Stimulated activated CD4-positive, alpha-beta T cell treated with anti-CD3 and anti-CD28 coated beads, Interleukin-4, amount 100 ng/mL, for 24 hours (primary cell): Measurements from ENCODE around the gene LCLAT1.
"Not testable (repeated sequence)": the region's sequence is repeated elsewhere in the genome, so short reads cannot be mapped to it uniquely, and the experiment has no call there.

Source experiments
- DNase-seq: peaks from one replicate; pipeline ENCODE4 v3.0.0-alpha.2; 2020

The LCLAT1 gene

GRCh38 chr2:30612371-30612770, 165.3 kb downstream of the LCLAT1 start:
- DNase-seq: no peak

GRCh38 chr2:30613001-30613400, 166.0 kb downstream of the LCLAT1 start:
- DNase-seq: no peak

- not testable (repeated sequence) for DNase-seq
Measured at GRCh38 chr2:30614227-30614626, 167.2 kb downstream of the LCLAT1 start.

GRCh38 chr2:30615926-30616325, 168.9 kb downstream of the LCLAT1 start:
- DNase-seq: no peak

GRCh38 chr2:30620102-30620501, 173.1 kb downstream of the LCLAT1 start:
- DNase-seq: no peak

- no peak for DNase-seq
Measured at GRCh38 chr2:30621836-30622235, 174.8 kb downstream of the LCLAT1 start.

- no peak for DNase-seq
Measured at GRCh38 chr2:30622452-30622851, 175.4 kb downstream of the LCLAT1 start.

- DNase-seq: no peak
Measured at GRCh38 chr2:30625276-30625675, 178.2 kb downstream of the LCLAT1 start.

GRCh38 chr2:30625701-30626100, 178.7 kb downstream of the LCLAT1 start:
- no peak for DNase-seq

- DNase-seq: no peak
Measured at GRCh38 chr2:30626397-30626796, 179.4 kb downstream of the LCLAT1 start.

GRCh38 chr2:30627151-30627550, 180.1 kb downstream of the LCLAT1 start:
- no peak for DNase-seq

- DNase-seq: no peak
Measured at GRCh38 chr2:30628341-30628740, 181.3 kb downstream of the LCLAT1 start.

GRCh38 chr2:30629866-30630265, 182.8 kb downstream of the LCLAT1 start:
- DNase-seq: no peak

- no peak for DNase-seq
Measured at GRCh38 chr2:30631051-30631671, 184.1 kb downstream of the LCLAT1 start.

GRCh38 chr2:30633039-30633438, 186.0 kb downstream of the LCLAT1 start:
- no peak for DNase-seq

- no peak for DNase-seq
Measured at GRCh38 chr2:30636311-30636710, 189.3 kb downstream of the LCLAT1 start.

- DNase-seq: no peak
Measured at GRCh38 chr2:30639836-30640235, 192.8 kb downstream of the LCLAT1 start.

GRCh38 chr2:30641765-30642345, 194.8 kb downstream of the LCLAT1 start:
- DNase-seq: no peak

- not testable (repeated sequence) for DNase-seq
Measured at GRCh38 chr2:30643013-30643412, 196.0 kb downstream of the LCLAT1 start.

- DNase-seq: no peak
Measured at GRCh38 chr2:30643674-30644073, 196.6 kb downstream of the LCLAT1 start.

- no peak for DNase-seq
Measured at GRCh38 chr2:30645081-30645744, 198.2 kb downstream of the LCLAT1 start.

- no peak for DNase-seq
Measured at GRCh38 chr2:30645745-30646119, 198.7 kb downstream of the LCLAT1 start.

- no peak for DNase-seq
Measured at GRCh38 chr2:30647752-30648457, 200.9 kb downstream of the LCLAT1 start.

- no peak for DNase-seq
Measured at GRCh38 chr2:30649278-30649677, 202.2 kb downstream of the LCLAT1 start.
